GM21528 (cell line): ENCODE measurements around the gene ZFHX2.

Experiments used
- ATAC-seq: cut with Tn5 transposase; IDR thresholded peaks from one replicate; pipeline ENCODE4 v1.9.1; 2021; ENCODE audit warnings: mild to moderate bottlenecking, moderate library complexity; ENCODE audit not compliant: unreplicated experiment, low FRiP score

ZFHX2 gene

GRCh38 chr14:23481979-23482822, 69.4 kb downstream of the ZFHX2 start:
- ATAC-seq, result no peak

DNA sequence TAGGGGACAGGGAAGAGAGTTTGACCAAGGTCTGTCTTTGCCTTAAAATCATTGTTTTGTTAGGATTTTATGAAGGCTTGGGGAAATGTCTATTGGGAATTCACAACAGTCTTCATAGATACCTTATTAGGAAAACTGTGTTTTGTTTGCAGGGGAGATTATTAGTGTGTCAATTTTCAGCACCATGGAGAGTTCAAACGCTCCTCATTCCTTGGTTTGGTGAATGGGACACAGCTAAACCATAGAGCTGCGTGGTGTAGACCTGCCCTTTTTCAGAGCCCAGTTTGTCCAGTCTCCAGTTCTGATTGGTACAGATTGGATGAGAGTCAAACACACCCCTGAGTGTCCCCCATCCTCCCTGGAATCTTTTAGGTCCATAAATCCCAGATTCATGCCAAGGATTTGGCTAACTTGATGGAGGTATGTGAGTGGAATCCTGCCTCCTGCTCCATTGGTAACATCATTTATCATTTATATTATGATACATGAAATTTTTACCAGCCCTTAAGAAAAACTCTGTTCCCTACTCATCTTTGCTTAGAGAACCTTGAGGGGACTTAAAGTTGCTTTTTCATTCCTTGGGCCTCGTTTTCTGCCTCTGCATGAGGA, 70.1 kb downstream of the ZFHX2 start:
- ATAC-seq, result no peak

DNA sequence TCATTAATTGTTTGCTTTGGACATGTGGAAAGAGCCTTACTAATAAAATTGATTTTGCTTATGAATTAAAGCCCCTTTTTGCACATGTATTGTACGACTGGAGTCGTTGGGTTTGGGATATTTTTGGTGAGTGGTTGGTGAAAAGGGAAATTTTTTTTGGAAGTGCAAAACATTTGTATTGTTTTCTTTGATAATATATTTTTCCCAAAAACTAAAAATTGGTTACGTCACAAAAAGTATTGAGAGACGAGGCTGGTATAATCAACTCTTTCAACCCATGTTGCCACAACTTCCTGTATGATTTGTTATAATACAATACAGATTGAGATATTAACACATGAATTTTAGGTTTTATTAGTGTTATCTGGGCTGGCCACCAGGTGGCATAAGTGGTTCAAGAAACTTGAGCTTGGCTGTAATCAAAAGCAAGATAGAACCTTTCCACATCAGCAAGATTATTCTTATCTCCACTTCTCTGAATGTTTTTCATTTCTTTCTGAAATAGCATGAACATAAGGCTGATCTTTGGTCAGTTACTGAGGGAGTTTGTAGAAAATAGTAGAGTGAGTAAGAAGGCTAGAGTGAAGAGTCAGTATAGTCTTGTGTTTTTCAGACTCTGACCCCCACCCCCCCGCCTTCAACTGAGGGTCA, 73.3 kb downstream of the ZFHX2 start:
- ATAC-seq, result no peak

- ATAC-seq, result no peak
Measured at GRCh38 chr14:23470947-23471346, 80.6 kb downstream of the ZFHX2 start.
